ES-I3 (cell line): Measurements from ENCODE around the gene KCNC1.

Source experiments
- H3K36me3 ChIP-seq: 2 replicates; pipeline ENCODE4 v1.6.1; 2013; ENCODE audit warnings: mild to moderate bottlenecking, low read length, control low read depth, moderate library complexity; ENCODE audit not compliant: insufficient read depth
- H3K4me1 ChIP-seq: 2 replicates; pipeline ENCODE4 v1.6.1; 2013; ENCODE audit warnings: mild to moderate bottlenecking, control low read depth, low read length; ENCODE audit not compliant: insufficient read depth
- H3K9ac ChIP-seq: 2 replicates; pipeline ENCODE4 v1.6.1; 2013; ENCODE audit warnings: low read depth, mild to moderate bottlenecking, low read length, moderate library complexity
- H3K9me3 ChIP-seq: 2 replicates; pipeline ENCODE4 v1.6.1; 2013; ENCODE audit warnings: mild to moderate bottlenecking, low read length, moderate library complexity; ENCODE audit not compliant: control insufficient read depth, insufficient read depth

The KCNC1 gene

GRCh38 chr11:17803754-17804334, 69.3 kb downstream of the KCNC1 start:
- H3K9ac ChIP-seq = no peak overlapping the region
- H3K36me3 ChIP-seq = no peaks in the 10 kb centered on the region

GRCh38 chr11:17805043-17805442, 70.5 kb downstream of the KCNC1 start:
- Histone ChIP-seq H3K4me1 (peaks cover 11% of the 10 kb centered on the region), H3K36me3 (no peaks in the 10 kb centered on the region), H3K9ac (no peak overlapping the region), H3K9me3 (no peaks in the 10 kb centered on the region)

More at GRCh38 chr11:17803754-17804334, 69.3 kb downstream of the KCNC1 start:
- Histone ChIP-seq H3K4me1 (peaks cover 11% of the 10 kb centered on the region), H3K9me3 (no peaks in the 10 kb centered on the region)

GRCh38 chr11:17805873-17806272, 71.3 kb downstream of the KCNC1 start:
- Histone ChIP-seq H3K36me3 (no peaks in the 10 kb centered on the region), H3K9ac (no peak overlapping the region), H3K9me3 (no peaks in the 10 kb centered on the region), H3K4me1 (peaks cover 11% of the 10 kb centered on the region)

- H3K9me3 ChIP-seq = no peaks in the 10 kb centered on the region
- H3K9ac ChIP-seq = no peak overlapping the region
- H3K4me1 ChIP-seq = 0 out of 2 replicates have a peak, but pooled peaks cover 4% of the 10 kb centered on the region
- no peaks in the 10 kb centered on the region for H3K36me3 ChIP-seq
These were observed 72.5 kb downstream of the KCNC1 start for GRCh38 chr11:17807034-17807433.

- Histone ChIP-seq H3K9me3 (no peaks in the 10 kb centered on the region), H3K36me3 (no peaks in the 10 kb centered on the region), H3K4me1 (no peaks in the 10 kb centered on the region), H3K9ac (no peak overlapping the region)
These were observed 75.5 kb downstream of the KCNC1 start for GRCh38 chr11:17810041-17810440.

GRCh38 chr11:17810746-17811145, 76.2 kb downstream of the KCNC1 start:
- no peaks in the 10 kb centered on the region for H3K36me3 ChIP-seq

GRCh38 chr11:17811352-17811751, 76.8 kb downstream of the KCNC1 start:
- Histone ChIP-seq H3K36me3 (no peaks in the 10 kb centered on the region), H3K4me1 (no peaks in the 10 kb centered on the region), H3K9me3 (no peaks in the 10 kb centered on the region), H3K9ac (no peak overlapping the region)

More at GRCh38 chr11:17810746-17811145, 76.2 kb downstream of the KCNC1 start:
- Histone ChIP-seq H3K9me3 (no peaks in the 10 kb centered on the region), H3K4me1 (no peaks in the 10 kb centered on the region), H3K9ac (no peak overlapping the region)

GRCh38 chr11:17812091-17812864, 77.7 kb downstream of the KCNC1 start:
- H3K4me1 ChIP-seq = no peaks in the 10 kb centered on the region
- H3K36me3 ChIP-seq = no peaks in the 10 kb centered on the region
- H3K9me3 ChIP-seq = no peaks in the 10 kb centered on the region
- H3K9ac ChIP-seq = no peak overlapping the region

- H3K9ac ChIP-seq = no peak overlapping the region
- H3K9me3 ChIP-seq = no peaks in the 10 kb centered on the region
- H3K4me1 ChIP-seq = no peaks in the 10 kb centered on the region
- no peaks in the 10 kb centered on the region for H3K36me3 ChIP-seq
These were observed 78.2 kb downstream of the KCNC1 start for GRCh38 chr11:17812865-17813187.

GRCh38 chr11:17813391-17814059, 78.9 kb downstream of the KCNC1 start:
- Histone ChIP-seq H3K9me3 (no peaks in the 10 kb centered on the region), H3K9ac (no peak overlapping the region), H3K4me1 (no peaks in the 10 kb centered on the region), H3K36me3 (no peaks in the 10 kb centered on the region)

- Histone ChIP-seq H3K4me1 (no peaks in the 10 kb centered on the region), H3K9ac (no peak overlapping the region), H3K9me3 (no peaks in the 10 kb centered on the region), H3K36me3 (no peaks in the 10 kb centered on the region)
These were observed 80.0 kb downstream of the KCNC1 start for GRCh38 chr11:17814546-17814945.

GRCh38 chr11:17816232-17816931, 81.8 kb downstream of the KCNC1 start:
- Histone ChIP-seq H3K36me3 (no peaks in the 10 kb centered on the region), H3K9ac (no peak overlapping the region), H3K4me1 (no peaks in the 10 kb centered on the region), H3K9me3 (no peaks in the 10 kb centered on the region)

GRCh38 chr11:17821648-17822400, 87.2 kb downstream of the KCNC1 start:
- H3K4me1 ChIP-seq = no peaks in the 10 kb centered on the region
- H3K36me3 ChIP-seq = no peaks in the 10 kb centered on the region
- no peaks in the 10 kb centered on the region for H3K9me3 ChIP-seq
- H3K9ac ChIP-seq = no peak overlapping the region

- H3K9me3 ChIP-seq = no peaks in the 10 kb centered on the region
- H3K9ac ChIP-seq = no peak overlapping the region
- no peaks in the 10 kb centered on the region for H3K4me1 ChIP-seq
- H3K36me3 ChIP-seq = no peaks in the 10 kb centered on the region
These were observed 87.8 kb downstream of the KCNC1 start for GRCh38 chr11:17822401-17822781.
